Sigmoid colon (tissue), 3 donors: ENCODE results near the gene VEGFA.

Experiments
- POLR2A ChIP-seq, 2 donors: fragments of 450-650 bp; IDR thresholded peaks; one replicate each; pipeline ENCODE4 v1.6.1; 2016; ENCODE audit warnings: antibody characterized with exemption in 2 of 2, mild to moderate bottlenecking in 2 of 2, moderate library complexity in 2 of 2
- TF ChIP-seq, protein P1 (sequence below), 4 experiments: fragments of 450-650 bp in 3 of 4; fragments of 200-600 bp in 1 of 4; IDR thresholded peaks; one replicate each; pipeline ENCODE4 v1.5.1; 2016 to 2019; ENCODE audit warnings: antibody characterized with exemption in 4 of 4, mild to moderate bottlenecking in 3 of 4, moderate library complexity in 2 of 4

- TF ChIP-seq, protein P1, sequence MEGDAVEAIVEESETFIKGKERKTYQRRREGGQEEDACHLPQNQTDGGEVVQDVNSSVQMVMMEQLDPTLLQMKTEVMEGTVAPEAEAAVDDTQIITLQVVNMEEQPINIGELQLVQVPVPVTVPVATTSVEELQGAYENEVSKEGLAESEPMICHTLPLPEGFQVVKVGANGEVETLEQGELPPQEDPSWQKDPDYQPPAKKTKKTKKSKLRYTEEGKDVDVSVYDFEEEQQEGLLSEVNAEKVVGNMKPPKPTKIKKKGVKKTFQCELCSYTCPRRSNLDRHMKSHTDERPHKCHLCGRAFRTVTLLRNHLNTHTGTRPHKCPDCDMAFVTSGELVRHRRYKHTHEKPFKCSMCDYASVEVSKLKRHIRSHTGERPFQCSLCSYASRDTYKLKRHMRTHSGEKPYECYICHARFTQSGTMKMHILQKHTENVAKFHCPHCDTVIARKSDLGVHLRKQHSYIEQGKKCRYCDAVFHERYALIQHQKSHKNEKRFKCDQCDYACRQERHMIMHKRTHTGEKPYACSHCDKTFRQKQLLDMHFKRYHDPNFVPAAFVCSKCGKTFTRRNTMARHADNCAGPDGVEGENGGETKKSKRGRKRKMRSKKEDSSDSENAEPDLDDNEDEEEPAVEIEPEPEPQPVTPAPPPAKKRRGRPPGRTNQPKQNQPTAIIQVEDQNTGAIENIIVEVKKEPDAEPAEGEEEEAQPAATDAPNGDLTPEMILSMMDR (IDR thresholded peaks at IDR 0.05), result no peak
- no peak for TF ChIP-seq POLR2A (IDR thresholded peaks at IDR 0.05)
Observed at GRCh38 chr6:43759136-43759906, 10.7 kb upstream of the VEGFA start.
